RWPE1 (cell line): ENCODE results near the gene ICE2.

Source experiments
- CTCF ChIA-PET: fragments of 350-600 bp; sonication (Branson Sonifier 250); formaldehyde crosslinking; extraction: SDS; loops from one replicate; lab custom pipeline; 2021; lab: Yijun Ruan, JAX
- POLR2A ChIA-PET: fragments of 400-600 bp; formaldehyde crosslinking; extraction: SDS; loops from one replicate; lab custom pipeline; 2020; ENCODE audit warnings: antibody characterized with exemption; ENCODE audit not compliant: low non-redundant PET; lab: Yijun Ruan, JAX
- DNase-seq: peaks from one replicate; pipeline ENCODE4 v3.0.0; 2012; ENCODE audit warnings: low spot score
- H3K27ac ChIP-seq: fragments of 450-650 bp; 2 replicates; pipeline ENCODE4 v1.5.1; 2017
- CTCF ChIP-seq: fragments of 450-650 bp; conservative IDR thresholded peaks from 2 replicates; pipeline ENCODE4 v1.5.1; 2017; ENCODE audit warnings: low read depth, mild to moderate bottlenecking

The ICE2 gene

GRCh38 chr15:60400944-60401343, 78.0 kb downstream of the ICE2 start:
- peak overlapping the region; percentile 55; the same call in 1 of the 2 replicates for H3K27ac ChIP-seq

GRCh38 chr15:60399931-60400330, 79.0 kb downstream of the ICE2 start:
- DNase-seq: peak; percentile 55
- H3K27ac ChIP-seq: no peak overlapping the region
- CTCF ChIA-PET: no interaction called here
- TF ChIP-seq CTCF: no peak
- POLR2A ChIA-PET: no interaction called here

More at GRCh38 chr15:60400944-60401343, 78.0 kb downstream of the ICE2 start:
- CTCF ChIA-PET: no interaction called here
- DNase-seq: no peak
- POLR2A ChIA-PET: no interaction called here
- TF ChIP-seq CTCF: no peak

- DNase-seq: no peak
- CTCF ChIA-PET: interaction anchor here (0.6 to 1.7 kb wide), 2 partner anchors 36 to 45 kb away, joined by 4 to 5 read pairs; no protein-coding TSS in a partner anchor
- H3K27ac ChIP-seq: peak overlapping the region; percentile 99
- no peak for TF ChIP-seq CTCF
- POLR2A ChIA-PET: no interaction called here
These were observed 79.6 kb downstream of the ICE2 start for GRCh38 chr15:60399246-60399915.

- CTCF ChIA-PET: interaction anchor here (0.6 to 1.7 kb wide), 6 partner anchors 10 to 1567 kb away, joined by 3 to 6 read pairs (median 4); no protein-coding TSS in a partner anchor
- H3K27ac ChIP-seq: peak within 1 kb of the TSS; percentile 99
- POLR2A ChIA-PET: interaction anchor here (1.1 kb wide), 1 partner anchor 46 kb away, joined by 11 read pairs; no protein-coding TSS in a partner anchor
- no peak for TF ChIP-seq CTCF
- DNase-seq: peak; percentile 94
These were observed 81.0 kb downstream of the ICE2 start, which contains the start of gene ANXA2 for GRCh38 chr15:60397772-60398445. ANXA2 (minus strand) TSS chr15:60397986; CDS start chr15:60386075, 11,911 bp downstream.

- ChIA-PET POLR2A (no interaction called here), CTCF (interaction anchor here (1.7 kb wide), 1 partner anchor 47 kb away, joined by 5 read pairs; no protein-coding TSS in a partner anchor)
- peak overlapping the region; percentile 99 for H3K27ac ChIP-seq
- peak; percentile 53 for DNase-seq
- TF ChIP-seq CTCF: no peak
These were observed 81.8 kb downstream of the ICE2 start for GRCh38 chr15:60396958-60397771.

GRCh38 chr15:60396560-60396957, 82.4 kb downstream of the ICE2 start:
- peak overlapping the region; percentile 99 for H3K27ac ChIP-seq
- POLR2A ChIA-PET: no interaction called here
- CTCF ChIA-PET: interaction anchor here (0.7 kb wide), 2 partner anchors 76 to 303 kb away, joined by 3 to 4 read pairs; no protein-coding TSS in a partner anchor

More at GRCh38 chr15:60396560-60396957, 82.4 kb downstream of the ICE2 start:
- no peak for DNase-seq
- no peak for TF ChIP-seq CTCF
